Thoracic aorta (tissue), 2 donors: Measurements from ENCODE around the gene ALDH1A3. TPM values are rescaled to one million over a fixed set of nuclear protein-coding genes. Genes with fewer than 3 reads are reported as not detected.

Experiments used
- ATAC-seq: fragments of 150-250 bp; one replicate; pipeline ENCODE4 v1.8.0; 2017; ENCODE audit warnings: low read depth; ENCODE audit not compliant: insufficient number of reproducible peaks, low FRiP score
- DNase-seq: peaks from one replicate; pipeline ENCODE4 v3.0.0-alpha.2; 2020; ENCODE audit warnings: low spot score
- H3K27ac ChIP-seq, 2 donors: fragments of 200-600 bp; sonication (generic); 1 replicate in 1 of 2; 2 replicates in 1 of 2; pipeline ENCODE4 v1.5.1; 2016; ENCODE audit warnings: mild to moderate bottlenecking in 2 of 2, moderate library complexity in 2 of 2
- H3K27me3 ChIP-seq: fragments of 200-600 bp; sonication (generic); replicated peaks from 2 replicates; pipeline ENCODE4 v1.6.0; 2016; ENCODE audit warnings: mild to moderate bottlenecking; ENCODE audit not compliant: insufficient read depth
- H3K36me3 ChIP-seq: fragments of 200-600 bp; sonication (generic); one replicate; pipeline ENCODE4 v1.5.1; 2016
- H3K4me1 ChIP-seq, 2 donors: fragments of 200-600 bp; sonication (generic); 1 replicate in 1 of 2; 2 replicates in 1 of 2; pipeline versions ENCODE4 v1.5.1 to v1.6.0; 2016; ENCODE audit warnings: low read depth in 2 of 2, mild to moderate bottlenecking in 1 of 2; ENCODE audit not compliant: control insufficient read depth in 1 of 2
- H3K4me3 ChIP-seq: fragments of 200-600 bp; sonication (generic); 2 replicates; pipeline ENCODE4 v1.5.1; 2016; ENCODE audit warnings: mild to moderate bottlenecking
- H3K9me3 ChIP-seq: fragments of 200-600 bp; sonication (generic); 2 replicates; pipeline ENCODE4 v1.5.1; 2016
- CTCF ChIP-seq: fragments of 200-600 bp; sonication (generic); IDR thresholded peaks from one replicate; pipeline ENCODE4 v1.5.1; 2019; ENCODE audit warnings: antibody characterized with exemption
- total RNA-seq, 2 donors: library from RNA; depleted of rRNA; stranded (reverse); fragments of >200 nt; gene quantifications; one replicate each; pipeline versions ENCODE4 v1.1.0 to v1.2.3, GENCODE V29; 2016

The ALDH1A3 gene
- total RNA-seq, 2 donors from 2014 or later, result 3.2 to 21.8 TPM

GRCh38 chr15:100948430-100948762 lies 68.8 kb downstream of the ALDH1A3 start:
- H3K4me1 ChIP-seq, result peaks cover 0 to 10% of the 10 kb centered on the region in 2 donors
- no peak overlapping the region for H3K27ac ChIP-seq
- H3K9me3 ChIP-seq, result no peaks in the 10 kb centered on the region
- H3K4me3 ChIP-seq, result no peak overlapping the region
- no peak for TF ChIP-seq CTCF
- H3K36me3 ChIP-seq, result no peaks in the 10 kb centered on the region
- no peaks in the 10 kb centered on the region for H3K27me3 ChIP-seq
- no peak for DNase-seq
- ATAC-seq, result no peak

DNA sequence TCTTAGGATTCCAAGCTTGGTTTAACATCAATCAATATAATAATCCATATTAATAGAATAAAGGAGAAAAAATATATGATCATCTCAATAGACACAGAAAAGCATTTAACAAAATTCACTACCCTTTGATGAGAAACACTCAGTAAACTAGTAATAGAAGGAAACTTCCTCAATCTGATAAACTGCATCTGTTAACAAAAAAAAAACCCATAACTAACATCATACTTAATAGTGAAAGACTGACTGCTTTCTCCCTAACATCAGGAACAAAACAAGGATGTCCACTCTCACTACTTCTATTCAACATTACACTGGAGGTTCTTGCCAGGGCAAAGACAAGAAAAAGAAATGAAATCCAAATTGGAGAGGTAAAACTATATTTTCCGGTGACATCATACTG lies 70.1 kb downstream of the ALDH1A3 start:
- ATAC-seq, result no peak
- H3K4me3 ChIP-seq, result no peak overlapping the region
- no peaks in the 10 kb centered on the region for H3K36me3 ChIP-seq
- no peaks in the 10 kb centered on the region for H3K9me3 ChIP-seq
- no peak overlapping the region for H3K27ac ChIP-seq
- no peak for TF ChIP-seq CTCF
- H3K4me1 ChIP-seq, result no peaks in the 10 kb centered on the region
- no peaks in the 10 kb centered on the region for H3K27me3 ChIP-seq
- DNase-seq, result no peak

GRCh38 chr15:100951965-100952364 lies 72.3 kb downstream of the ALDH1A3 start:
- Histone ChIP-seq H3K27me3 (no peaks in the 10 kb centered on the region), H3K4me1 (no peaks in the 10 kb centered on the region), H3K4me3 (no peak overlapping the region), H3K27ac (no peak overlapping the region), H3K9me3 (peaks cover 3% of the 10 kb centered on the region), H3K36me3 (no peaks in the 10 kb centered on the region)
- DNase-seq (no peak), ATAC-seq (no peak)
- no peak for TF ChIP-seq CTCF

DNA sequence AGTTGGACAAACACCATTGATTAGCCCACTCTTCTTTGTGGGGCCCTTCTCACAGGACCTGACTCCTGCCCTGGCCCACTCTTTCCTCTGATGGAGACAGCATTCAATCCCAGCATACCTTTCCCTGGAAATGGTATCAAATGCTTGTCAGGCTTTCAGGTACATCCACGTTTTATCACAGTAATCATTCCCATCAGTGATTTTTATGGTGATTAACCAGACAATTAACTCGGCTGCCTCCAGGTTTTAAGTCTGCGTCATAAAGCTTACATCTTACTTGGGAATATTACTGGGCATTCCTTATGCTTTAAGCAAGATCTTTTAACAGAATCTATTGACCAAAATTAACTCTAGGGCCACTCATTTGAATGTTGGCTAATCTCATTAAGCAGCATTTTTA lies 72.9 kb downstream of the ALDH1A3 start:
- no peak for TF ChIP-seq CTCF
- no peaks in the 10 kb centered on the region for H3K4me1 ChIP-seq
- H3K9me3 ChIP-seq, result peaks cover 3% of the 10 kb centered on the region
- ATAC-seq (no peak), DNase-seq (no peak)
- H3K4me3 ChIP-seq, result no peak overlapping the region
- no peak overlapping the region for H3K27ac ChIP-seq
- H3K27me3 ChIP-seq, result no peaks in the 10 kb centered on the region
- no peaks in the 10 kb centered on the region for H3K36me3 ChIP-seq

DNA sequence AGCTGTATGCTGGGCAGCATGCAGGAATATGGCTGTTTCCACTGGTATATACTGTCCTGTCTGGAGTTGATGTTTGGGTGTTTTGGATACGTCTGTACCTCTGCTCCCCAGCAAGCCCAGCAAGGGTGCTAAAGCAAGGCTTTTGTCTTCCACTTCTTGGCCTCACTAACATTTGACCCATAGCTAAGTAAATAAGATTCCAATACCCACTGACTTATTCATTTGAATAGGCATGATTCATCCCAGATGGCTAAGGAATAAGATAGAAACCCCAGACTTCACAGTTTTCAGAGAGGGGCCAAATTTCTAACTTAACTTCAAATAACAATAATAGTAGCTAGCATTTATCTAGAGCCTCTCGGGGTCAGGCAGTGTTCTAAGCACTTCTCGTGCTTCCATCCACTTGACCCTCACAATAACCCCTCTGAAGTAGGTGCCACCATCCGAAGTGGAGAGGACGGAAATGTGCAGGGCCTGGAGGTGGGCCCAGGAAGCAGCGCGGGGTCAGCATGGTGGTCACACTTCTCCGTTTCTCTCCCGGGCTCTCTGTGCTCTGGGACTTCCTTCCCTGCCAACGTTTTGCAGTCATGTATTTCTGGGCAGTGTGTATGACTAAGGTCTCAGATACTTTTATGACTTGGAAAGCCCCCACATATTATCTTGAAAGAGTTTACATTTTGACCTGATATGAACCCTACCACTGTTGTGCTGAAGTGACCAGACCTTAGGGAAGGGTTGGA lies 78.9 kb downstream of the ALDH1A3 start:
- Histone ChIP-seq H3K4me3 (peak overlapping the region; percentile 21), H3K4me1 (peaks cover 12 to 13% of the 10 kb centered on the region in 2 donors), H3K27ac (no peak overlapping the region), H3K36me3 (no peaks in the 10 kb centered on the region), H3K27me3 (no peaks in the 10 kb centered on the region), H3K9me3 (peaks cover 3% of the 10 kb centered on the region)
- TF ChIP-seq CTCF, result no peak
- ATAC-seq (no peak), DNase-seq (no peak)
